Sigmoid colon (tissue), 7 donors: ENCODE results near the gene ADAD2. TPM values are rescaled to one million over a fixed set of nuclear protein-coding genes. Genes with fewer than 3 reads are reported as not detected.

ENCODE experiments used
- DNase-seq: peaks from one replicate; pipeline ENCODE4 v3.0.0-alpha.2; 2019
- H3K27ac ChIP-seq, 4 donors: fragments of 200-600 bp; sonication (generic); one replicate each; pipeline ENCODE4 v1.5.1; 2016 to 2019; ENCODE audit warnings: mild to moderate bottlenecking in 1 of 4
- H3K27me3 ChIP-seq, 3 donors: fragments of 200-600 bp; sonication (generic); one replicate each; pipeline ENCODE4 v1.5.1; 2019; ENCODE audit warnings: mild to moderate bottlenecking in 1 of 3
- H3K36me3 ChIP-seq, 4 donors: fragments of 200-600 bp; sonication (generic); one replicate each; pipeline ENCODE4 v1.5.1; 2016 to 2019
- H3K4me1 ChIP-seq, 4 donors: fragments of 200-600 bp; sonication (generic); one replicate each; pipeline ENCODE4 v1.5.1; 2017 to 2019
- H3K4me3 ChIP-seq, 4 donors: fragments of 200-600 bp; sonication (generic); one replicate each; pipeline ENCODE4 v1.5.1; 2017 to 2019; ENCODE audit warnings: mild to moderate bottlenecking in 2 of 4, moderate library complexity in 1 of 4
- H3K9me3 ChIP-seq, 4 donors: fragments of 200-600 bp in 3 of 4; sonication (generic) in 3 of 4; one replicate each; pipeline versions ENCODE4 v1.5.1 to v1.6.1; 2013 to 2019
- CTCF ChIP-seq, 4 experiments: fragments of 450-650 bp in 3 of 4; fragments of 200-600 bp in 1 of 4; IDR thresholded peaks; one replicate each; pipeline ENCODE4 v1.5.1; 2016 to 2019; ENCODE audit warnings: antibody characterized with exemption in 4 of 4, mild to moderate bottlenecking in 3 of 4, moderate library complexity in 2 of 4
- EP300 ChIP-seq, 4 donors: sonication (generic); formaldehyde crosslinking; IDR thresholded peaks; one replicate each; pipeline ENCODE4 v1.6.1; 2017; ENCODE audit warnings: antibody characterized with exemption in 4 of 4
- POLR2A ChIP-seq, 2 donors: fragments of 450-650 bp; IDR thresholded peaks; one replicate each; pipeline ENCODE4 v1.6.1; 2016; ENCODE audit warnings: antibody characterized with exemption in 2 of 2, mild to moderate bottlenecking in 2 of 2, moderate library complexity in 2 of 2
- POLR2AphosphoS5 ChIP-seq, 4 donors: sonication (generic); formaldehyde crosslinking; IDR thresholded peaks; one replicate each; pipeline ENCODE4 v1.6.1; 2017; ENCODE audit warnings: antibody characterized with exemption in 4 of 4
- WGBS, 2 donors: extraction: QIAGEN DNeasy Blood & Tissue Kit; methylation state at CpG; one replicate each; pipeline ENCODE4 v1.1.7; 2013; 5-methylcytosine and 5-hydroxymethylcytosine counted together
- intact Hi-C: fragments of 100-400 bp; cut with DNase I; formaldehyde crosslinking; loops from one replicate; pipeline ENCODE4 v1.15.1; 2023
- polyA plus RNA-seq, 3 donors: library from polyadenylated mRNA; stranded (reverse); fragments of 200-250 nt; gene quantifications; one replicate each; pipeline ENCODE4 v1.2.3, GENCODE V29; 2013
- total RNA-seq, 4 donors: library from RNA; depleted of rRNA; stranded (reverse); fragments of >200 nt; gene quantifications; one replicate each; pipeline ENCODE4 v1.1.0, GENCODE V29; 2016
- donor health status: healthy with polysubstance abuse.
- donor health status: Bipolar disorder and iron deficiency.
- donor health status: healthy.

The ADAD2 gene
- total and polyA plus RNA-seq, 7 donors = 0.29 to 0.83 (median 0.36) TPM; not detected in 4

GRCh38 chr16:84165746-84166145 lies 25.2 kb upstream of the ADAD2 start:
- Histone ChIP-seq H3K27me3 (peaks cover 0 to 23% (median 0%) of the 10 kb centered on the region in 3 donors), H3K4me1 (no peaks in the 10 kb centered on the region), H3K4me3 (no peak overlapping the region), H3K36me3 (no peaks in the 10 kb centered on the region), H3K27ac (no peak overlapping the region), H3K9me3 (no peaks in the 10 kb centered on the region)
- no peak for TF ChIP-seq POLR2AphosphoS5 (IDR thresholded peaks at IDR 0.05)
- TF ChIP-seq EP300 (IDR thresholded peaks at IDR 0.05) = no peak
- TF ChIP-seq POLR2A (IDR thresholded peaks at IDR 0.05) = no peak
- no peak for TF ChIP-seq CTCF (IDR thresholded peaks at IDR 0.05)
- DNase-seq = no peak
- 89 to 96% methylated on average over 7 of the region's 7 CpGs for WGBS, 2 donors
- intact Hi-C loops = no loop called here

- no peak for DNase-seq
- intact Hi-C loops = no loop called here
- H3K9me3 ChIP-seq = no peaks in the 10 kb centered on the region
- no peak overlapping the region for H3K27ac ChIP-seq
- H3K4me3 ChIP-seq = no peak overlapping the region
- WGBS, 2 donors = 72 to 74% methylated on average over 13 of the region's 13 CpGs
- peaks cover 0 to 16% (median 0%) of the 10 kb centered on the region in 3 donors for H3K27me3 ChIP-seq
- H3K4me1 ChIP-seq = no peaks in the 10 kb centered on the region
- TF ChIP-seq EP300 (IDR thresholded peaks at IDR 0.05) (no peak), POLR2AphosphoS5 (IDR thresholded peaks at IDR 0.05) (no peak), CTCF (IDR thresholded peaks at IDR 0.05) (no peak), POLR2A (IDR thresholded peaks at IDR 0.05) (no peak)
- no peaks in the 10 kb centered on the region for H3K36me3 ChIP-seq
These were observed 23.9 kb upstream of the ADAD2 start for GRCh38 chr16:84166796-84167695.

GRCh38 chr16:84169765-84170310 lies 21.1 kb upstream of the ADAD2 start:
- Histone ChIP-seq H3K27me3 (peaks cover 0 to 16% (median 0%) of the 10 kb centered on the region in 3 donors), H3K27ac (no peak overlapping the region), H3K4me3 (no peak overlapping the region), H3K36me3 (no peaks in the 10 kb centered on the region), H3K9me3 (no peaks in the 10 kb centered on the region), H3K4me1 (no peaks in the 10 kb centered on the region)
- 83% methylated on average over 11 of the region's 11 CpGs for WGBS, 2 donors
- DNase-seq = no peak
- intact Hi-C loops = no loop called here
- TF ChIP-seq CTCF (IDR thresholded peaks at IDR 0.05) = no peak
- no peak for TF ChIP-seq EP300 (IDR thresholded peaks at IDR 0.05)
- no peak for TF ChIP-seq POLR2A (IDR thresholded peaks at IDR 0.05)
- TF ChIP-seq POLR2AphosphoS5 (IDR thresholded peaks at IDR 0.05) = no peak

GRCh38 chr16:84174396-84174795 lies 16.6 kb upstream of the ADAD2 start:
- H3K9me3 ChIP-seq = no peaks in the 10 kb centered on the region
- H3K27me3 ChIP-seq = no peaks in the 10 kb centered on the region
- no peak overlapping the region for H3K27ac ChIP-seq
- H3K36me3 ChIP-seq = peaks cover 1 to 11% (median 4%) of the 10 kb centered on the region in 4 donors
- 82 to 85% methylated on average over 11 of the region's 11 CpGs for WGBS, 2 donors
- intact Hi-C loops = no loop called here
- H3K4me3 ChIP-seq = no peak overlapping the region
- DNase-seq = no peak
- H3K4me1 ChIP-seq = peaks cover 0 to 36% (median 29%) of the 10 kb centered on the region in 4 donors
- no peak for TF ChIP-seq EP300 (IDR thresholded peaks at IDR 0.05)

GRCh38 chr16:84175350-84176081 lies 15.4 kb upstream of the ADAD2 start:
- H3K4me1 ChIP-seq = peaks cover 0 to 36% (median 29%) of the 10 kb centered on the region in 4 donors
- H3K36me3 ChIP-seq = peaks cover 5 to 22% (median 12%) of the 10 kb centered on the region in 4 donors
- intact Hi-C loops = no loop called here
- no peak for DNase-seq
- 27 to 37% methylated on average over 10 of the region's 10 CpGs for WGBS, 2 donors
- H3K27me3 ChIP-seq = no peaks in the 10 kb centered on the region
- no peak for TF ChIP-seq EP300 (IDR thresholded peaks at IDR 0.05)
- TF ChIP-seq CTCF (IDR thresholded peaks at IDR 0.05) = peak in 3 of 4 experiments; percentile 58 to 67 (median 62)
- TF ChIP-seq POLR2A (IDR thresholded peaks at IDR 0.05) = no peak
- no peak overlapping the region for H3K4me3 ChIP-seq
- no peaks in the 10 kb centered on the region for H3K9me3 ChIP-seq
- H3K27ac ChIP-seq = peak overlapping the region in 3 of 4 donors; percentile 16 to 78 (median 66)
